H1 (cell line): ENCODE measurements around the gene FAM50A. TPM values are rescaled to one million over a fixed set of nuclear protein-coding genes. Genes with fewer than 3 reads are reported as not detected.

Source experiments
- CTCF ChIA-PET: fragments of 300-600 bp; sonication (Branson Sonifier 250); formaldehyde crosslinking; loops from one replicate; lab custom pipeline; 2021; ENCODE audit not compliant: partially characterized antibody; lab: Charles Lee
- POLR2A ChIA-PET: fragments of 300-600 bp; sonication (Branson Sonifier 250); formaldehyde crosslinking; loops from one replicate; lab custom pipeline; 2021; ENCODE audit warnings: inconsistent platforms; ENCODE audit not compliant: partially characterized antibody; lab: Charles Lee
- DNase-seq, 2 experiments: peaks; one replicate each; pipeline versions ENCODE4 v3.0.0 to v3.0.0-alpha.2; 2010 to 2022; ENCODE audit warnings: low spot score in 2 of 2, low read depth in 1 of 2, mixed read lengths in 1 of 2
- FAIRE-seq: peaks from 2 replicates; lab custom pipeline; 2011; peaks lifted over from hg19 to GRCh38; lab: Jason Lieb, UNC
- H2AFZ ChIP-seq: 2 replicates; pipeline ENCODE4 v1.8.1; 2012; ENCODE audit warnings: low read length, inconsistent platforms
- H2AK5ac ChIP-seq: 2 replicates; pipeline ENCODE4 v1.6.1; 2013; ENCODE audit warnings: low read depth, low read length
- H2BK120ac ChIP-seq: replicated peaks from 2 replicates; pipeline ENCODE3; 2013; ENCODE audit warnings: low read depth, low read length, inconsistent platforms
- H2BK12ac ChIP-seq: 2 replicates; pipeline ENCODE4 v1.6.1; 2013; ENCODE audit warnings: low read depth, low read length
- H2BK15ac ChIP-seq: 2 replicates; pipeline ENCODE4 v1.6.1; 2013; ENCODE audit warnings: low read length
- H2BK20ac ChIP-seq: 2 replicates; pipeline ENCODE4 v1.6.1; 2013; ENCODE audit warnings: low read length
- H2BK5ac ChIP-seq: 2 replicates; pipeline ENCODE4 v1.6.1; 2013; ENCODE audit warnings: low read depth, low read length
- H3K14ac ChIP-seq: 2 replicates; pipeline ENCODE4 v1.6.1; 2013; ENCODE audit warnings: inconsistent platforms; ENCODE audit not compliant: insufficient read length
- H3K18ac ChIP-seq: 2 replicates; pipeline ENCODE4 v1.6.1; 2013; ENCODE audit warnings: low read length; ENCODE audit errors: extremely low read depth
- H3K23ac ChIP-seq: 2 replicates; pipeline ENCODE4 v1.6.1; 2013; ENCODE audit warnings: inconsistent platforms; ENCODE audit not compliant: insufficient read length
- H3K23me2 ChIP-seq: 2 replicates; pipeline ENCODE4 v1.6.1; 2013; ENCODE audit warnings: low read depth, low read length
- H3K27ac ChIP-seq: 2 replicates; pipeline ENCODE4 v1.6.1; 2011; ENCODE audit warnings: low read depth, low read length, inconsistent platforms
- H3K27me3 ChIP-seq, 4 experiments: replicated peaks in 1 of 4; 1 replicate in 1 of 4; 2 replicates in 3 of 4; pipeline versions ENCODE4 v1.6.1 to v1.8.1; 2011 to 2013; ENCODE audit warnings: low read length in 3 of 4, mild to moderate bottlenecking in 3 of 4, inconsistent platforms in 2 of 4, mixed read lengths in 2 of 4, moderate library complexity in 1 of 4; ENCODE audit not compliant: control insufficient read depth in 3 of 4, insufficient read depth in 3 of 4; ENCODE audit errors: extremely low read depth in 1 of 4
- H3K36me3 ChIP-seq, 4 experiments: 2 replicates each; pipeline versions ENCODE4 v1.6.1 to v1.8.1; 2011 to 2013; ENCODE audit warnings: mild to moderate bottlenecking in 4 of 4, low read length in 3 of 4, moderate library complexity in 2 of 4, control low read depth in 1 of 4, inconsistent platforms in 1 of 4; ENCODE audit not compliant: insufficient read depth in 4 of 4, control insufficient read depth in 2 of 4
- H3K4ac ChIP-seq: replicated peaks from 2 replicates; pipeline ENCODE3; 2013; ENCODE audit warnings: low read length, low read depth, mixed read lengths, inconsistent platforms; ENCODE audit not compliant: insufficient read length
- H3K4me1 ChIP-seq, 4 experiments: replicated peaks in 1 of 4; 1 replicate in 1 of 4; 2 replicates in 3 of 4; pipeline versions ENCODE4 v1.6.1 to v1.8.1; 2011 to 2013; ENCODE audit warnings: low read length in 3 of 4, inconsistent platforms in 2 of 4, mixed read lengths in 1 of 4; ENCODE audit not compliant: insufficient read depth in 4 of 4, control insufficient read depth in 3 of 4
- H3K4me2 ChIP-seq, 2 experiments: 2 replicates each; pipeline versions ENCODE4 v1.6.1 to v1.8.1; 2011 to 2013; ENCODE audit warnings: low read depth in 2 of 2, low read length in 2 of 2, control low read depth in 1 of 2, inconsistent platforms in 1 of 2, mild to moderate bottlenecking in 1 of 2; ENCODE audit not compliant: insufficient read depth in 1 of 2
- H3K4me3 ChIP-seq, 4 experiments: fragments of 200-600, 300-600 bp in 1 of 4; sonication (generic), shearing (Covaris generic), sonication (Bioruptor Twin) in 1 of 4; 2 replicates each; pipeline versions ENCODE4 v1.5.1 to v1.8.1; 2011 to 2016; ENCODE audit warnings: low read length in 4 of 4, low read depth in 3 of 4, control low read depth in 2 of 4, inconsistent platforms in 2 of 4, mild to moderate bottlenecking in 2 of 4, mixed read lengths in 1 of 4, moderate library complexity in 1 of 4; ENCODE audit not compliant: insufficient read depth in 2 of 4; ENCODE audit errors: extremely low read depth in 1 of 4
- H3K56ac ChIP-seq: replicated peaks from 2 replicates; pipeline ENCODE3; 2013; ENCODE audit warnings: low read depth, mild to moderate bottlenecking, mixed read lengths, low read length, inconsistent platforms; ENCODE audit not compliant: insufficient read length
- H3K79me1 ChIP-seq: 2 replicates; pipeline ENCODE4 v1.6.1; 2013; ENCODE audit warnings: low read depth, low read length, control low read depth
- H3K79me2 ChIP-seq, 2 experiments: 2 replicates each; pipeline versions ENCODE4 v1.6.1 to v1.8.1; 2012 to 2013; ENCODE audit warnings: low read length in 2 of 2, mild to moderate bottlenecking in 2 of 2, inconsistent platforms in 1 of 2; ENCODE audit not compliant: insufficient read depth in 2 of 2, control insufficient read depth in 1 of 2
- H3K9ac ChIP-seq, 4 experiments: replicated peaks in 1 of 4; 1 replicate in 1 of 4; 2 replicates in 3 of 4; pipeline versions ENCODE4 v1.6.1 to v1.8.1; 2011 to 2013; ENCODE audit warnings: low read depth in 3 of 4, low read length in 3 of 4, control low read depth in 2 of 4, mild to moderate bottlenecking in 2 of 4, moderate library complexity in 2 of 4, inconsistent platforms in 1 of 4; ENCODE audit errors: extremely low read depth in 1 of 4
- H3K9me3 ChIP-seq, 2 experiments: 2 replicates each; pipeline versions ENCODE4 v1.6.1 to v1.8.1; 2012 to 2013; ENCODE audit warnings: mild to moderate bottlenecking in 2 of 2, moderate library complexity in 2 of 2, control low read depth in 1 of 2, inconsistent platforms in 1 of 2, low read depth in 1 of 2, low read length in 1 of 2, mixed read lengths in 1 of 2; ENCODE audit not compliant: insufficient read depth in 2 of 2
- H4K20me1 ChIP-seq, 2 experiments: replicated peaks in 1 of 2; 2 replicates each; pipeline versions ENCODE3 to v1.8.1; 2011 to 2013; ENCODE audit warnings: inconsistent platforms in 2 of 2, low read length in 2 of 2, mild to moderate bottlenecking in 1 of 2; ENCODE audit not compliant: insufficient read depth in 2 of 2, control insufficient read depth in 1 of 2
- H4K5ac ChIP-seq: 2 replicates; pipeline ENCODE4 v1.6.1; 2013; ENCODE audit warnings: low read length, low read depth, mixed read lengths, inconsistent platforms; ENCODE audit not compliant: insufficient read length
- H4K8ac ChIP-seq: 2 replicates; pipeline ENCODE4 v1.8.0; 2013; ENCODE audit warnings: mild to moderate bottlenecking, moderate library complexity, low read length, inconsistent platforms; ENCODE audit not compliant: insufficient read depth; ENCODE audit errors: extremely low read depth
- H4K91ac ChIP-seq: replicated peaks from 2 replicates; pipeline ENCODE3; 2013; ENCODE audit warnings: low read length, mixed read lengths, inconsistent platforms; ENCODE audit not compliant: insufficient read length
- BACH1 ChIP-seq: IDR thresholded peaks from 2 replicates; pipeline ENCODE4 v1.6.1; 2012; ENCODE audit warnings: low read length, improper control_type of control experiment
- BCL11A ChIP-seq, 2 experiments: IDR thresholded peaks; one replicate each; pipeline ENCODE4 v1.6.1; 2011; ENCODE audit warnings: low read depth in 2 of 2, low read length in 2 of 2, mild to moderate bottlenecking in 2 of 2
- CEBPB ChIP-seq: IDR thresholded peaks from 2 replicates; pipeline ENCODE4 v1.6.1; 2012; ENCODE audit warnings: low read depth, low read length
- CHD2 ChIP-seq: IDR thresholded peaks from 2 replicates; pipeline ENCODE4 v1.6.1; 2012; ENCODE audit warnings: low read length, improper control_type of control experiment
- EP300 ChIP-seq, 2 experiments: IDR thresholded peaks; 1 replicate in 1 of 2; 2 replicates in 1 of 2; pipeline ENCODE4 v1.6.1; 2011 to 2012; ENCODE audit warnings: low read depth in 2 of 2, low read length in 2 of 2, mild to moderate bottlenecking in 2 of 2, borderline replicate concordance in 1 of 2, inconsistent platforms in 1 of 2, moderate library complexity in 1 of 2
- FOSL1 ChIP-seq: IDR thresholded peaks from 2 replicates; pipeline ENCODE4 v1.6.1; 2011; ENCODE audit warnings: mild to moderate bottlenecking, low read depth, low read length, moderate library complexity; ENCODE audit not compliant: insufficient read depth
- POLR2AphosphoS5 ChIP-seq: IDR thresholded peaks from 2 replicates; pipeline ENCODE4 v1.6.1; 2011; ENCODE audit warnings: low read depth, low read length
- SAP30 ChIP-seq: fragments of 300-600 bp; sonication (generic); IDR thresholded peaks from 2 replicates; pipeline ENCODE4 v1.7.1; 2012; ENCODE audit warnings: low read length, moderate library complexity, mild to moderate bottlenecking, inconsistent platforms; ENCODE audit not compliant: insufficient read depth, insufficient replicate concordance
- TAF1 ChIP-seq: IDR thresholded peaks from 2 replicates; pipeline ENCODE4 v1.6.1; 2011; ENCODE audit warnings: mild to moderate bottlenecking, low read depth, low read length
- WGBS, 2 experiments: shearing (Covaris generic) in 1 of 2; methylation state at CpG; one replicate each; pipeline versions ENCODE4 v1.1.6 to v1.1.7; 2013 to 2015; ENCODE audit warnings: low lambda C conversion rate in 2 of 2, mixed read lengths in 2 of 2, inconsistent platforms in 1 of 2, low coverage in 1 of 2, missing lambda C conversion rate in 1 of 2; ENCODE audit not compliant: insufficient replicate concordance in 2 of 2, insufficient coverage in 1 of 2, insufficient read length in 1 of 2; ENCODE audit errors: extremely low coverage in 1 of 2, missing lambda C conversion rate in 1 of 2; 5-methylcytosine and 5-hydroxymethylcytosine counted together
- polyA plus RNA-seq, 7 experiments: library from polyadenylated mRNA; depleted of rRNA in 3 of 7; stranded (reverse) in 5 of 7; unstranded in 2 of 7; fragments of >200 nt in 5 of 7; fragments of 200-250 nt in 2 of 7; gene quantifications; 1 replicate in 5 of 7; 2 replicates in 1 of 7; 4 replicates in 1 of 7; pipeline versions ENCODE4 v1.2.1 to v1.2.3, GENCODE V29; 2011 to 2013; ENCODE audit warnings: missing spikeins in 2 of 7, mixed read lengths in 2 of 7
- total RNA-seq: library from RNA; stranded (reverse); fragmentation: NEBNext Ultra II Directional; extraction: Animal tissue kit (Norgen Biotek cat#: 25700); gene quantifications from 2 replicates; pipeline ENCODE4 v1.2.1, GENCODE V29; 2021
- TF ChIP-seq, protein P1 (sequence below): IDR thresholded peaks from 2 replicates; pipeline ENCODE4 v1.6.1; 2012; ENCODE audit warnings: inconsistent platforms

The FAM50A gene
- total and polyA plus RNA-seq, 2 of the 8 experiments (the other 6 are each of a cell fraction or from before 2014, with no cell fraction given), result 30.7 to 48.7 TPM

GRCh38 chrX:154482786-154483185, 38.8 kb downstream of the FAM50A start:
- no peak overlapping the region for H3K14ac ChIP-seq
- H4K5ac ChIP-seq, result no peak overlapping the region
- no peak for TF ChIP-seq POLR2AphosphoS5
- no peak for TF ChIP-seq CHD2
- TF ChIP-seq CEBPB, result no peak
- TF ChIP-seq SAP30, result no peak
- TF ChIP-seq BACH1, result no peak
- TF ChIP-seq, protein P1, sequence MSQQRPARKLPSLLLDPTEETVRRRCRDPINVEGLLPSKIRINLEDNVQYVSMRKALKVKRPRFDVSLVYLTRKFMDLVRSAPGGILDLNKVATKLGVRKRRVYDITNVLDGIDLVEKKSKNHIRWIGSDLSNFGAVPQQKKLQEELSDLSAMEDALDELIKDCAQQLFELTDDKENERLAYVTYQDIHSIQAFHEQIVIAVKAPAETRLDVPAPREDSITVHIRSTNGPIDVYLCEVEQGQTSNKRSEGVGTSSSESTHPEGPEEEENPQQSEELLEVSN, result no peak
- TF ChIP-seq TAF1, result no peak
- no peak for TF ChIP-seq EP300 (IDR thresholded peaks at IDR 0.05; ENCODE audit: borderline replicate concordance in 1 of 2, low read depth in 2 of 2, low read length in 2 of 2)
- TF ChIP-seq BCL11A (IDR thresholded peaks at IDR 0.05; ENCODE audit: low read depth in 2 of 2, low read length in 2 of 2), result no peak
- TF ChIP-seq FOSL1, result no peak
- no peaks in the 10 kb centered on the region for H3K79me1 ChIP-seq
- H2BK15ac ChIP-seq, result no peak overlapping the region
- peaks cover 0 to 13% (median 0%) of the 10 kb centered on the region in 4 experiments; a peak in 2 of 8 replicates for H3K36me3 ChIP-seq
- no peak overlapping the region for H3K9ac ChIP-seq
- H3K27ac ChIP-seq, result no peak overlapping the region
- WGBS, 2 experiments, result 94% methylated on average over 7 of the region's 7 CpGs; no CpG with 5 or more reads in 1 of the 2 experiments
- peaks cover 0 to 2% of the 10 kb centered on the region in 2 experiments for H4K20me1 ChIP-seq
- H2BK5ac ChIP-seq, result no peak overlapping the region
- H3K23me2 ChIP-seq, result peaks cover 3% of the 10 kb centered on the region; the same call in 1 of the 2 replicates
- H3K9me3 ChIP-seq, result no peaks in the 10 kb centered on the region
- FAIRE-seq (no peak), DNase-seq (no peak)
- no peaks in the 10 kb centered on the region for H3K79me2 ChIP-seq
- H2BK12ac ChIP-seq, result no peak overlapping the region
- ChIA-PET POLR2A (interaction anchor here (1.0 to 1.2 kb wide), 2 partner anchors 47 to 85 kb away, joined by 3 read pairs; partner anchors contain the start of gene RPL10), CTCF (interaction anchor here (1.0 to 2.1 kb wide), 4 partner anchors 33 to 51 kb away, joined by 3 to 8 read pairs (median 4); no protein-coding TSS in a partner anchor)
- H2BK20ac ChIP-seq, result no peak overlapping the region
- no peak overlapping the region for H3K4ac ChIP-seq
- no peaks in the 10 kb centered on the region for H3K27me3 ChIP-seq
- H3K56ac ChIP-seq, result no peak overlapping the region
- H2AFZ ChIP-seq, result no peak overlapping the region
- H4K8ac ChIP-seq, result no peak overlapping the region
- H3K4me2 ChIP-seq, result no peak overlapping the region
- H3K18ac ChIP-seq, result no peak overlapping the region
- peaks cover 0 to 6% (median 2%) of the 10 kb centered on the region in 4 experiments; a peak in 4 of 7 replicates for H3K4me1 ChIP-seq
- no peak overlapping the region for H4K91ac ChIP-seq
- no peak overlapping the region for H3K23ac ChIP-seq
- no peak overlapping the region for H2BK120ac ChIP-seq
- H2AK5ac ChIP-seq, result no peak overlapping the region
- no peak overlapping the region for H3K4me3 ChIP-seq
